HG02981 (cell line): ENCODE data around the gene UGT1A1.

ENCODE experiments used
- ATAC-seq: cut with Tn5 transposase; IDR thresholded peaks from one replicate; pipeline ENCODE4 v1.9.1; 2021; ENCODE audit warnings: mild to moderate bottlenecking, moderate library complexity; ENCODE audit not compliant: unreplicated experiment

Gene UGT1A1

GRCh38 chr2:233814056-233814835 lies 54.2 kb downstream of the UGT1A1 start:
- no peak for ATAC-seq

DNA sequence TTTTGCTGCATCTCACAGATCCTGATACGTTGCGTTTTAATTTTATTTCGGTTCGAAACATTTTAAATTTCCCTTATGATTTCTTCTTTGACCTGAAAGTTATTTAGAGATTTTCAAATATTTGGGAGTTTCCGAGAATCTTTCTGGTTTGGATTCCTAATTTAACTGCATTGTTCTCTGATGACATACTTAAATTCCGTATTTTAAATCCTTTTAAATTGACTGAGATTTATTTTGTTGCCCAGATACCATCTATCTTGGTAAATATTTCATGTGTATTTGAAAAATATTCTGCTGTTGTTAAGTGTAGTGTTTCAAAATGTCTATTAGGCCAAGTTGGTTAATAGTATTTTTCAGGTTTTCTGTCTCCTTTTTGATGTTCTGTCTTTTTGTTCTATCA lies 55.8 kb downstream of the UGT1A1 start:
- ATAC-seq, result no peak

GRCh38 chr2:233816334-233816733 lies 56.3 kb downstream of the UGT1A1 start:
- ATAC-seq, result no peak

DNA sequence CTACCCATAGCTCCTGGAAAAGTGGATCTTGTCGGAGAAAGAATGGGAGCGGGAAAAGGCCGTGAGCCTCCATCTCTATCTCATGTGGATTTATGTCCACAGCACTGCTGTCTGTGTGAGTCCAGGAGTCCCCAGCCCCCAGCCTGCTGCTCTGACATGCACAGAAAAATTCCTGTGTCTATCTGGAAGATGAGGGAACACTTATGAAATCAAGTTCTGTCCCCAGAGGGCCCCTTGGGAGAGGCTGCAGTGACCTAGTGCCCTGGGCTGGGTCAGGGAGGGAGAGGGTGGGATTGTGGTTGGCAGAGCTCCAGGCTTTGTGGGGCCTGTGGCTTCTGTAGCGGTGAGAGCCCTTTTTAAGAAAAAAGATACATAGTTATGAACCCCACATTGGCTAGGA lies 56.7 kb downstream of the UGT1A1 start:
- no peak for ATAC-seq

GRCh38 chr2:233817361-233817911 lies 57.4 kb downstream of the UGT1A1 start:
- ATAC-seq, result no peak

- no peak for ATAC-seq
Observed at GRCh38 chr2:233817995-233818638, 58.0 kb downstream of the UGT1A1 start.

GRCh38 chr2:233818639-233819621 lies 58.9 kb downstream of the UGT1A1 start:
- ATAC-seq, result no peak

DNA sequence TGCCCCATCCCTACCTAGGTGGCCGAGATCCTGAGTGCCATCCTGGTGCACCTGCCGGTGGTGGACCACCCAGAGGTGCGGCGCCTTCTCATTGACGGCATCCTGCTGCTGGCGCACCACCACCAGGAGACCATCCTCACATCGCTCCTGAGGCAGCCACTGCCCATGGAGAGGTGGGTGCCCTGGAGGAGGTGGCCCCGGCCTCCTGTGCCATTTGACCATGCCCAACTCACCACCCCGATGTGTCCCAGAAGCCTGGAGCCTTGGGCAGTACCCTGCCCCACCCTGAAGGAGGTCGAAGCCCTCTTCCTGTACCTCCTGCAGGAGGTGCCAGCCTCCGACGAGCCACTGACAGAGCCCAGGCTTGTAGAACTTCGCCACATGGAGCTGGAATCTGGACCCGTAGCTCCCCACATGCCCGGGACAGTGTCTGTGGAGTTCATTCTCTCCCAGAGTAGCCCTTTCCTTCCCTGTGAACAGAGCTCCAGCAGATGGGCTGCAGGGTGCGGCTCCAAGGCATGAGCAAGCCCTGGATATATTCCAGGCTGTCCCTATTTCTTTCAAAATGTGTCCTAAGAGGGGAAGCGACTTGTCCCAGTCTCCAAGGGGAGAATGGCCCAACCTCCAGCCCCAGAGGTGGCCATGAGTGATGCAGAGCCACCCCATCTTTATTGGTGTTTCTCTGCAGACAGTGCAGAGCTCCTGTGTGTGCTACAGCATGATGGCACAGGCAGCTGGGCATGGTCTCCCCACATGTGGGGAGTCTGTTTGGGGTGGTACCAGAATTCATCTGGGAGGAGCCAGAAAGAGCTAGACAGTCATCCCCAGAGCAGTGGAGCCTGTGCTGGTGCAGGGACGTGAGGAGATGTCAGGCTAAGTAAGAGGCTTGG lies 60.1 kb downstream of the UGT1A1 start:
- ATAC-seq, result no peak

DNA sequence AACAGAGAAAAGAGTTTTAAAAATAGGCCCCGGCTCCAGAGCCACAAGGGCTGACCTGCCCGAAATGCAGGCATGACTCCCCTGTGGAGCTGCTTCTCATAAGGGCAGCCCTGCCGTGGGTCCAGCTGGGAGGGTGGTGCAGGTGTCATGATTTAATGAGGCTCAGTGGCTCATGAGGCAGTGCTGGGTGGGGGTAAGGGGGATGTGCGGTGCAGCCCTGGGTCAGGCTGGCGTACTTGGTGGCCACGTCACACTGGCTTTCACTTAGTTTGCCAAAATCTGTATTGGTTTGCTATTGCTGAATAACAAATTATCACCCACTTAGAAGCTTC lies 60.7 kb downstream of the UGT1A1 start:
- ATAC-seq, result no peak

- ATAC-seq, result no peak
Observed at GRCh38 chr2:233821196-233821595, 61.1 kb downstream of the UGT1A1 start.

- no peak for ATAC-seq
Observed at GRCh38 chr2:233821709-233822100, 61.6 kb downstream of the UGT1A1 start.

DNA sequence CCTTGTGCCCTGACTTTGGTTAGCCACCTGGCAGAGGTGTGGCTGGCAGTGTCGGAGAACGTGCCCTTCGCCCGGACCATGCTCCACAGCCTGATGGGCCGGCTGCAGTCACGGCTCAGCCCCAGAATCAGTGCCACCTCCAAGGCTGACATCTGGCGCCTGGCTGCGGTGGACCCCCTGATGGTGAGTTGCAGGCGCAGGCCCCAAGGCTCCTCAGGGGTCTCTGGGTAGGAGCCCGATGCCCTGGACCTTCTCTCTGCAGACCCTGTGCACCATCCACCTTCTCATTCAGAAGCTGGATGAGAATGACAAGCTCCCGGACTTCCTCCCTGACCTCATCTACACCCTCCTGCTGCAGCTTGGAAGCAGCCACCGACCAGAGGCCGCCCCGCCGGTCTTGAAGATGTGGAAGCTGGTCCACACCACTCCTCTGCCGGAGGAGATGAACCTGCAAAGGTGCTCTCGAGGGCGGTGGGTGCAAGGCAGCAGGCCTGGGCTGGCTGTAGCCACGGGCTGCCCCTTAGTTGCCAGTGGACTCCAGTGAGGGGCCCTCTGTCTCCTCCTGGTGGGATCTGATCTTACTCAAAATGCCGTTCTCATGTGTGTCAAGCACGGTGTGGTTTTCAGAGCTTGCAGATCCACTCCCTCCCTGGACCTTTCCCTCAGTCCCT lies 62.2 kb downstream of the UGT1A1 start:
- no peak for ATAC-seq
